HG03575 (cell line): ENCODE data around the gene C1orf105.

ENCODE experiments used
- ATAC-seq: cut with Tn5 transposase; IDR thresholded peaks from one replicate; pipeline ENCODE4 v1.9.1; 2021; ENCODE audit not compliant: unreplicated experiment, insufficient number of reproducible peaks, low FRiP score; ENCODE audit errors: extremely low read depth

Gene C1orf105

GRCh38 chr1:172450524-172450885 lies 30.0 kb downstream of the C1orf105 start:
- no peak for ATAC-seq

- no peak for ATAC-seq
Observed at GRCh38 chr1:172451002-172451443, 30.5 kb downstream of the C1orf105 start.

DNA sequence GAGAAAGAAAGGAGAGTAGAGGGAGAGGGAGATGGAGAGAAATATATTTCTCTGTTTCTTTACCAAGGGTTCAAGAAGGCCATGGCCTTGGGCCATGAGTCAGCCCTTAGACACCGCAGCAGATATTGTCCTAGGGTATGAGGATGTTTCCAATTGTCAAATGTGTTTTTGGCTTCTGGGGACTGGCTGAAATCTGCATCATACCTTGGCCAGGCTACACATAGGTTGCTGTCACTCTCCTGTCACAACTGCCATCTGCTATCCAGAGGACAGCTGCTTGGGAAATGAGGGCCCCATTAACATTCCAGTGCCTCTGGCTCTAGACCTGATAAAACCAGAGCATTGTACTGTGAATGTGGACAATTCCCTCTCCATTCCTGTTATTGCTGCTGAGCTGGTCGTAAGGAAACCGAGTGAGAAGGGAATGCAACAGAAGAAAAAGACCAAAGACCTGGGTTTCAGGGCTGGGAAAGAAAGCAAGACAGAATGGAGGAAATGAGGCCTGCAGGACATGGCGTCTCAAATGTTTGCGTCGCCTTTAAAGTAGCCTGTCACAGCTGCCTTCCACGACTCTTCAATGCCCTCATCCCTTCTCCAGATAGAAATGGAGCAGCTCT lies 32.2 kb downstream of the C1orf105 start:
- ATAC-seq: no peak

GRCh38 chr1:172453153-172453545 lies 32.7 kb downstream of the C1orf105 start:
- no peak for ATAC-seq

- ATAC-seq: no peak
Observed at GRCh38 chr1:172453607-172454006, 33.1 kb downstream of the C1orf105 start.

DNA sequence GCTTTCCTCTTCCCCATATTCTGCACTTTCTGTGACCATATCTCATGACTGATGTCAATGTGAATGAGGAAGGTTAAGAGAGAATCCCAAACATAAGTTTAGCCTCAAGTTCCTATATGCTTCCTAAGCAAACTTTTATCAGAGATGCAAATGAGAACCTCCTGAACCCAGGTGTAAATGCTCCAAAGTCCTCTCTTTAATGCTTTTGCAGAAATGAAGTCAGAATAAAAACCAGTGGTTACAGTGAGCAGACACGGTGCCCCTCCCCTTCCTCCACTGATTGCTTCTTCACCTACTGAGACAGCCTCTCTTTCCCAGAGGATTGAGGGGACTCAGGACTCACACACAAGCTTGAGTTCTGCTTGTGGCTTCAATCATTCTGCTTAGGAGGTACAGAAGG lies 35.0 kb downstream of the C1orf105 start:
- no peak for ATAC-seq

DNA sequence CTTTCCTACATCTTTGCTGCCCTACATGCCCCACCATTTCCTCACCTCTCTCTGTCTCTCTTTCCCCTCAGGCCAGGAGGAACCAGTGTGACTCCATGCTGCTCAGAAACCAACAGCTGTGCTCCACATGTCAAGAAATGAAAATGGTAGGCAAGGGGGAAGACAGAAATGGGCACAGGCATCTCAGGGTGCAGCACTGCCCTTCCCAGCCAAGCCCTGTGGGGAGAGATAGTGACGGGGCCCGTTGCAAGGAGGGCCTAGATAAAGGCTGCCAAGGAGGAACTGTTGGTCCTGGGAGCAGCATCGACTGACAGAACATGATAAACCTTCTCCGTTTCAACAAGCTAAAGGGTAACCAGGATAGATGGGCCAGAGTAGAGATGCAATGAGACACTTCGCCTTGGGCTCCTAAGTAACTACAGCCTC lies 35.9 kb downstream of the C1orf105 start:
- no peak for ATAC-seq

DNA sequence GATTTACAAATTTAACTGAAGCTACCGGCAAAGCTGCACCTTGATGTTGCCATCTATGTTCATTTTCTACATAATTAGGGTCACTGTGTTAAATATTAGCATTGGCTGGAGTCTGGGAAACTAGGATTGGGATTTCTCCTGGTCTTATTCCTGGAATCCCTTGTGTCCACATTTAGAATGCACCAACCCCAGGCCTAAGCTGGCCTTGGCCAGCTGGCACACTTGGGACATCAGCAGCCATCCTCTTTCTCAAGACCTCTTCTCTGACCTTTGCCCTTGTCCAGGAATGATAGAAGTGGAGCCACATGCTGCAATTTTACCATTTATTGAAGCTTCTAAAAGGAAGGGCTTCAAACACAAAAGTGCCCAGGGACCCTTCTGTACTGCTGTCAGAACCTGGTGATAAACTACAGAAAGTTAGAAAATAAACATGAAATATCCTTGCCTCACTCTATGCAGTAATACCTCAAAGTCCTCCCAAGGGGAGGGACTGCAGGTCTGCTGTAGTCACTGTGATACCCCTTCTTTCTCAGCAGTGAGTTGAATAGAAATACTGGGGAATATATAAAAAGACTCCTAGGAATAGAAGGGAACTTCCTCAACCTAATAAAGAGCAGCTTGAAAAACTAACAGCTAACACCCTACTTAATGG lies 37.1 kb downstream of the C1orf105 start:
- ATAC-seq: no peak

- no peak for ATAC-seq
Observed at GRCh38 chr1:172460177-172460576, 39.7 kb downstream of the C1orf105 start.

DNA sequence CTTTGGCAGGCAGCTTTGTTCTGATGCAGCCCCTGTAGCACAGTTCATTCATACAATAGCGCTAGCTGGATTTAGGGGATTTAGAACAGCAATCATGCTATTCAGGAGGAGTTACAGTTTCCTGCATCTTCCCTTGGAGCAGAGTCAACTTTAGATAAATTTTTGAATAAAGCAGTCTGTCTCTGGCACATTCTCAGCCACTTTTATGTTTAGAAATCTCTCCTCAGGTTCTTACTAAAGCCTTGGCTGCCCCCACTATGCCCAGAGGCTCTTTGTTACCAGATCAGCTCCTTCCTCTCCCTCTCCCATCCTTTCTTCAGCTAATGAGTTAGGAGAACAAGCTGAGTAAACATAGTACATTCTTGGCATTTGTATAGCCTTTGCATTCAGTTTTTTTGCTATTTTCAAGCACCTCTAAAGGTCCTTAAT lies 40.4 kb downstream of the C1orf105 start:
- ATAC-seq: no peak

- ATAC-seq: no peak
Observed at GRCh38 chr1:172465617-172466016, 45.1 kb downstream of the C1orf105 start.

- ATAC-seq: no peak
Observed at GRCh38 chr1:172466795-172467407, 46.4 kb downstream of the C1orf105 start.

- ATAC-seq: no peak
Observed at GRCh38 chr1:172467446-172467845, 47.0 kb downstream of the C1orf105 start.

- no peak for ATAC-seq
Observed at GRCh38 chr1:172468296-172468695, 47.8 kb downstream of the C1orf105 start.

DNA sequence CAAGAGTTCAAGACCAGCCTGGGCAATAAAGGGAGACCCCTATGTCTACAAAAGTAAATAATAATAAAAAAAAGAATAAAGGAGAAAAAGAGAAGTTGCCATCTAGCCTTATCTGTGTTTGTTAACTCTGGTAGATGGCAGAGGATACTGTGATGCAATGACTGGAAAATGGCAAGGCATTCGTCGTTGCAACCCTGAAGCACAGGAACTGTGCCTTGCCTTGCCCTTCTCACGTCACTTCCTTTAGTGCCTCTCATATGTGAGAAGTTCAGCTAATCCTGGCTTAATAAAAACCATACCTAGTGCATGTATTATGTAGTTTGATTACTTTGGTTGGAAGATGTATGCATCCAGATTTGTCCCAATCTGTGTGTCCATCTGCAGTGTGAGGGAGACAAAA lies 49.2 kb downstream of the C1orf105 start:
- no peak for ATAC-seq

- no peak for ATAC-seq
Observed at GRCh38 chr1:172470149-172470548, 49.7 kb downstream of the C1orf105 start.

DNA sequence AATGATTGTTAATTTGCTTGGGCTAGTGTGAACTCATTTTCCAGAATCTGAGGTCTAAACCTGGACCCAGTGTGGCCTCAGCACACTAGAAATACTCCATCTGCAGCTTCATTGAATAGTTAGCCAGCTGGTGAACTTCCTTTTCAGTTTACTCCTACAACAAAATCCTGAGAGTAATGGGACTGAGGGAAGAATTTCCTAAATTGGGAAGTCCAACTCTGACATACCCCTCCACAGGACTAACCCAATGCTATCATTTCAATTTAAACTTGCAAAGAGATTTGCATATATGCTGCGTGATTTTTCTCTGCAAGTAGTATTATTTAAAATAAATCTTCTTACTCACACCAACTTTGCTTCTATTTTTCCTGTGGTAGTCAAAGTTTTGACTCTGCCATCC lies 51.2 kb downstream of the C1orf105 start:
- ATAC-seq: no peak

- ATAC-seq: no peak
Observed at GRCh38 chr1:172472495-172472894, 52.0 kb downstream of the C1orf105 start.

DNA sequence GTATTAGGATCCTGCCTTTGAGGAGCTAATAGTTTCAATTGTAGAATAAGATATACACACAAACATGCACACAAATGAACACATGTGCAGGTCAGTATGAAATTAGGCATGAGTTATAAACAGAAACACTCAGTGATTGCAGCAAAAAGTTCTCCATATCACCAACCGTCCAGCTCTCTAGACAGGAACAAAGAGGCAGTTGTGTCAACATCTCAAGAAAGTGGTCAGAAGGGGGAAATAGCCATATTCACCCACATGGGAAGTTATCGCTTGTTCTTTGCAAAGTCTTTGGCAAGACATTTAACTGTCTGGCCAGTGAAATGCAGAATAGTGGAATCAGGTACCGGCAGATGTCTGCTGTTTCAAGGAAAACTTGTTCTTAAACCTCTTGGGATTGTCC lies 52.8 kb downstream of the C1orf105 start:
- no peak for ATAC-seq

DNA sequence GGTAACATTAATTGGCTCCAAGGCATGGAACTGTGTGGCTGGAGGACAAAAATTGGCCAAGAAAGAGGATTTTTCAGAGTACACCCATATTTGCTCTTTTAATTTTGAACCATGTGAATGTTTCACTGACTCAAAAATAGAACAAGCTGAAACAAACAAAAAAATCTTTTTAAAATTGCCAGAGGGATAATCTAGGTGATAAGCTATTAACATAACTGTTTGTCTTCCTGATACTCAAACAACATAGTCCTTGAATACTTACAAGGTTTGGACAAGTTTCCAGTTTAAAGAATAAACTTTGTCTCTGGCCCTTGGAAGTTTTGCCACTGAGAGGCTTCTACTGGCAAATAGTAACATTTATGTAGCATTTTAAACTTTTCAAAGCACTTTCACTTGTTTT lies 53.4 kb downstream of the C1orf105 start:
- no peak for ATAC-seq
